Neural cell (in vitro differentiated cells): ENCODE measurements around the gene ADIPOR2. TPM values are rescaled to one million over a fixed set of nuclear protein-coding genes. Genes with fewer than 3 reads are reported as not detected.

Experiments used
- H2AFZ ChIP-seq: fragments of 200-600, 300-800 bp; sonication (generic), shearing (Covaris generic); 2 replicates; pipeline ENCODE4 v1.6.0; 2014; ENCODE audit warnings: low read depth, mild to moderate bottlenecking, antibody characterized with exemption, low read length, moderate library complexity
- H3F3A ChIP-seq: fragments of 200-600 bp; shearing (Covaris generic); 2 replicates; pipeline ENCODE4 v1.6.1; 2016; ENCODE audit warnings: mild to moderate bottlenecking, moderate library complexity, mixed read lengths, antibody characterized with exemption, low read length; ENCODE audit not compliant: insufficient read depth, poor library complexity, severe bottlenecking
- H3K27ac ChIP-seq: fragments of 200-600, 300-800 bp; sonication (generic), shearing (Covaris generic); 2 replicates; pipeline ENCODE4 v1.5.1; 2014; ENCODE audit warnings: mild to moderate bottlenecking, low read length, moderate library complexity
- H3K27me3 ChIP-seq: fragments of 300-800, 200-600 bp; sonication (generic), shearing (Covaris generic); 2 replicates; pipeline ENCODE4 v1.6.0; 2014; ENCODE audit warnings: mild to moderate bottlenecking, low read depth, low read length, moderate library complexity; ENCODE audit not compliant: insufficient read depth
- H3K36me3 ChIP-seq: fragments of 300-800, 200-600 bp; sonication (generic), shearing (Covaris generic); 2 replicates; pipeline ENCODE4 v1.5.1; 2014; ENCODE audit warnings: mild to moderate bottlenecking, antibody characterized with exemption, low read length, moderate library complexity; ENCODE audit not compliant: insufficient read depth
- H3K4me2 ChIP-seq: fragments of 300-800, 200-600 bp; sonication (generic), shearing (Covaris generic); 2 replicates; pipeline ENCODE4 v1.6.0; 2014; ENCODE audit warnings: mild to moderate bottlenecking, low read length
- H3K4me3 ChIP-seq: fragments of 300-800, 200-600 bp; sonication (generic), shearing (Covaris generic); 2 replicates; pipeline ENCODE4 v1.5.1; 2014; ENCODE audit warnings: mild to moderate bottlenecking, low read length, moderate library complexity
- H3K79me2 ChIP-seq: fragments of 200-600 bp; shearing (Covaris generic); replicated peaks from 2 replicates; pipeline ENCODE4 v1.6.0; 2014; ENCODE audit warnings: mild to moderate bottlenecking, low read length, moderate library complexity; ENCODE audit not compliant: insufficient read depth
- H3K9ac ChIP-seq: fragments of 300-800, 200-600 bp; sonication (generic), shearing (Covaris generic); 2 replicates; pipeline ENCODE4 v1.6.1; 2016; ENCODE audit warnings: mild to moderate bottlenecking, low read length, mixed read lengths
- H3K9me2 ChIP-seq: fragments of 200-600 bp; shearing (Covaris generic); 2 replicates; pipeline ENCODE4 v1.6.1; 2016; ENCODE audit warnings: mild to moderate bottlenecking, low read length, mixed read lengths; ENCODE audit not compliant: insufficient read depth
- H3K9me3 ChIP-seq: fragments of 200-600, 300-800 bp; sonication (generic), shearing (Covaris generic); 2 replicates; pipeline ENCODE4 v1.6.1; 2016; ENCODE audit warnings: mild to moderate bottlenecking, mixed run types, low read length, moderate library complexity, mixed read lengths
- H4K20me1 ChIP-seq: fragments of 200-600 bp; shearing (Covaris generic); 2 replicates; pipeline ENCODE4 v1.6.1; 2016; ENCODE audit warnings: mild to moderate bottlenecking, mixed run types; ENCODE audit not compliant: insufficient read depth
- EP300 ChIP-seq: fragments of 450-650 bp; conservative IDR thresholded peaks from 2 replicates; pipeline ENCODE4 v1.6.1; 2014; ENCODE audit warnings: antibody characterized with exemption, mild to moderate bottlenecking, moderate library complexity; ENCODE audit not compliant: poor library complexity, severe bottlenecking
- EZH2 ChIP-seq: fragments of 200-600, 300-800 bp; shearing (Covaris generic), sonication (generic); IDR thresholded peaks from 2 replicates; pipeline ENCODE4 v1.6.1; 2014; ENCODE audit warnings: antibody characterized with exemption, low read length, borderline replicate concordance, mild to moderate bottlenecking; ENCODE audit not compliant: insufficient read depth, poor library complexity, severe bottlenecking
- MXI1 ChIP-seq: fragments of 450-650 bp; conservative IDR thresholded peaks from 2 replicates; pipeline ENCODE4 v1.6.1; 2014; ENCODE audit warnings: antibody characterized with exemption, mild to moderate bottlenecking; ENCODE audit not compliant: poor library complexity, severe bottlenecking
- POLR2AphosphoS5 ChIP-seq: IDR thresholded peaks from 2 replicates; pipeline ENCODE4 v1.6.1; 2012
- RAD21 ChIP-seq: fragments of 450-650 bp; conservative IDR thresholded peaks from 2 replicates; pipeline ENCODE4 v1.6.1; 2014; ENCODE audit warnings: antibody characterized with exemption, mild to moderate bottlenecking, moderate library complexity
- SMC3 ChIP-seq: fragments of 450-650 bp; conservative IDR thresholded peaks from 2 replicates; pipeline ENCODE4 v1.6.1; 2014; ENCODE audit warnings: antibody characterized with exemption, mild to moderate bottlenecking, moderate library complexity; ENCODE audit not compliant: poor library complexity
- TAF1 ChIP-seq: IDR thresholded peaks from 2 replicates; pipeline ENCODE4 v1.6.1; 2012; ENCODE audit warnings: low read depth
- polyA plus RNA-seq: library from polyadenylated mRNA; depleted of rRNA; stranded (reverse); fragments of >200 nt; gene quantifications from 2 replicates; pipeline ENCODE4 v1.2.3, GENCODE V29; 2014
- small RNA-seq, 3 experiments: library from RNA; depleted of rRNA; stranded (forward); fragments of <200 nt; gene quantifications; one replicate each; pipeline ENCODE3, GENCODE V24; 2012
- TF ChIP-seq, protein P1 (sequence below): IDR thresholded peaks from 2 replicates; pipeline ENCODE4 v1.6.1; 2012; ENCODE audit warnings: borderline replicate concordance
- TF ChIP-seq, protein P2 (sequence below): fragments of 450-650 bp; IDR thresholded peaks from 2 replicates; pipeline ENCODE4 v1.5.1; 2014; ENCODE audit warnings: antibody characterized with exemption, mild to moderate bottlenecking, moderate library complexity; ENCODE audit not compliant: poor library complexity, severe bottlenecking

Gene ADIPOR2
- polyA plus RNA-seq, 1 donor from 2014 or later: 18.5 TPM

DNA sequence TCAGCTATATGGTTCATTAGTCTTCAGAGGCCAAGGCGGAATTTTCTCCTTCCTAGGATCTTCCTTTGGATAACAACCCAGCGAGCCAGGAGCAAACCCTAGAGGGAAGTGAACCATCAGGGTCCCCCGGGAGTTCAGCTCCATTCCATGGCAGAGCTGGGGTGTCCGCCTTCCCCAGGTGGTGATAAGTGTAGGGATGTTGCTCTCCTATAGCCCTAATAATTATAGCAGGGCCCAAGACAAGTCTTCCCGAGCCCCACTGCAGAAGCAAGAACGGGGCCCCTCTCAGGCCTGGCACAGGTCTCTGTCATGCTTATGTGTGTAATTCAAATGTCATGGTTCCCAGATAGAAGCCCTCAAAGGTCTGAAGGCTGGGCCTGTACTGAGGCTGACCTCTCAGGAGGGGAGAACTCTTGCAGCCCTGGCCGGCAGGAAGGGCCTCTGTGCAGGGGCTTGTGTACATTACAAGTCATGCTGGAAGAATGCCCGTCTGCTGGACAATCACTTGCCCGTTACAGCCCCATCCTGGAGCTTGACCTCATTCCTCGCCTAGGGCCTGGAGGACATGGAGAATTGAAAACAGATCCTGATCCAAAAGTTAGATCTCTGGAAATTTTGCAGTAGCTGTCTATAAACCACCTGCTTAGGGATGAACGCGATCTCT is 146.8 kb downstream of the ADIPOR2 start:
- Histone ChIP-seq H3K4me2 (peak overlapping the region; percentile 17), H3K4me3 (peak overlapping the region; percentile 37), H3K9ac (peak overlapping the region; percentile 37), H3K9me3 (no peaks in the 10 kb centered on the region), H3F3A (no peaks in the 10 kb centered on the region), H3K9me2 (no peaks in the 10 kb centered on the region), H2AFZ (no peak overlapping the region), H4K20me1 (no peaks in the 10 kb centered on the region), H3K27ac (peak overlapping the region; percentile 50), H3K27me3 (no peaks in the 10 kb centered on the region), H3K36me3 (no peaks in the 10 kb centered on the region), H3K79me2 (no peaks in the 10 kb centered on the region)
- TF ChIP-seq TAF1 (no peak), MXI1 (no peak), SMC3 (no peak), POLR2AphosphoS5 (no peak), EZH2 (no peak), RAD21 (no peak), EP300 (no peak)
- TF ChIP-seq, protein P1, sequence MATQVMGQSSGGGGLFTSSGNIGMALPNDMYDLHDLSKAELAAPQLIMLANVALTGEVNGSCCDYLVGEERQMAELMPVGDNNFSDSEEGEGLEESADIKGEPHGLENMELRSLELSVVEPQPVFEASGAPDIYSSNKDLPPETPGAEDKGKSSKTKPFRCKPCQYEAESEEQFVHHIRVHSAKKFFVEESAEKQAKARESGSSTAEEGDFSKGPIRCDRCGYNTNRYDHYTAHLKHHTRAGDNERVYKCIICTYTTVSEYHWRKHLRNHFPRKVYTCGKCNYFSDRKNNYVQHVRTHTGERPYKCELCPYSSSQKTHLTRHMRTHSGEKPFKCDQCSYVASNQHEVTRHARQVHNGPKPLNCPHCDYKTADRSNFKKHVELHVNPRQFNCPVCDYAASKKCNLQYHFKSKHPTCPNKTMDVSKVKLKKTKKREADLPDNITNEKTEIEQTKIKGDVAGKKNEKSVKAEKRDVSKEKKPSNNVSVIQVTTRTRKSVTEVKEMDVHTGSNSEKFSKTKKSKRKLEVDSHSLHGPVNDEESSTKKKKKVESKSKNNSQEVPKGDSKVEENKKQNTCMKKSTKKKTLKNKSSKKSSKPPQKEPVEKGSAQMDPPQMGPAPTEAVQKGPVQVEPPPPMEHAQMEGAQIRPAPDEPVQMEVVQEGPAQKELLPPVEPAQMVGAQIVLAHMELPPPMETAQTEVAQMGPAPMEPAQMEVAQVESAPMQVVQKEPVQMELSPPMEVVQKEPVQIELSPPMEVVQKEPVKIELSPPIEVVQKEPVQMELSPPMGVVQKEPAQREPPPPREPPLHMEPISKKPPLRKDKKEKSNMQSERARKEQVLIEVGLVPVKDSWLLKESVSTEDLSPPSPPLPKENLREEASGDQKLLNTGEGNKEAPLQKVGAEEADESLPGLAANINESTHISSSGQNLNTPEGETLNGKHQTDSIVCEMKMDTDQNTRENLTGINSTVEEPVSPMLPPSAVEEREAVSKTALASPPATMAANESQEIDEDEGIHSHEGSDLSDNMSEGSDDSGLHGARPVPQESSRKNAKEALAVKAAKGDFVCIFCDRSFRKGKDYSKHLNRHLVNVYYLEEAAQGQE: no peak
- TF ChIP-seq, protein P2, sequence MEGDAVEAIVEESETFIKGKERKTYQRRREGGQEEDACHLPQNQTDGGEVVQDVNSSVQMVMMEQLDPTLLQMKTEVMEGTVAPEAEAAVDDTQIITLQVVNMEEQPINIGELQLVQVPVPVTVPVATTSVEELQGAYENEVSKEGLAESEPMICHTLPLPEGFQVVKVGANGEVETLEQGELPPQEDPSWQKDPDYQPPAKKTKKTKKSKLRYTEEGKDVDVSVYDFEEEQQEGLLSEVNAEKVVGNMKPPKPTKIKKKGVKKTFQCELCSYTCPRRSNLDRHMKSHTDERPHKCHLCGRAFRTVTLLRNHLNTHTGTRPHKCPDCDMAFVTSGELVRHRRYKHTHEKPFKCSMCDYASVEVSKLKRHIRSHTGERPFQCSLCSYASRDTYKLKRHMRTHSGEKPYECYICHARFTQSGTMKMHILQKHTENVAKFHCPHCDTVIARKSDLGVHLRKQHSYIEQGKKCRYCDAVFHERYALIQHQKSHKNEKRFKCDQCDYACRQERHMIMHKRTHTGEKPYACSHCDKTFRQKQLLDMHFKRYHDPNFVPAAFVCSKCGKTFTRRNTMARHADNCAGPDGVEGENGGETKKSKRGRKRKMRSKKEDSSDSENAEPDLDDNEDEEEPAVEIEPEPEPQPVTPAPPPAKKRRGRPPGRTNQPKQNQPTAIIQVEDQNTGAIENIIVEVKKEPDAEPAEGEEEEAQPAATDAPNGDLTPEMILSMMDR: no peak

Small RNA genes lying within 50 kb of the gene (small RNA-seq; reads per million reads assigned to genes)
- gene MIR3649: 0 reads per million in 3 experiments

Other genes with a start within 250 kb of the ADIPOR2 start
- gene FBXL14, start 96.5 kb upstream of the ADIPOR2 start, polyA plus RNA-seq: 15.1 and 21.8 TPM in 2 replicates
- gene WNT5B, start 61.8 kb upstream of the ADIPOR2 start, polyA plus RNA-seq: 17.0 and 17.4 TPM in 2 replicates
- gene LRTM2, start 129.5 kb downstream of the ADIPOR2 start, polyA plus RNA-seq: 2.4 and 4.1 TPM in 2 replicates
- not detected in 2 replicates for gene CACNA2D4, start 227.6 kb downstream of the ADIPOR2 start, polyA plus RNA-seq